HG02678 (cell line): ENCODE results near the gene MSI2.

Experiments used
- ATAC-seq: cut with Tn5 transposase; IDR thresholded peaks from one replicate; pipeline ENCODE4 v1.9.1; 2021; ENCODE audit warnings: mild to moderate bottlenecking, moderate library complexity; ENCODE audit not compliant: unreplicated experiment

MSI2 gene

GRCh38 chr17:57687642-57688041 is 431.3 kb downstream of the MSI2 start:
- no peak for ATAC-seq

- ATAC-seq: no peak
Measured at GRCh38 chr17:57689254-57689653, 432.9 kb downstream of the MSI2 start.

DNA sequence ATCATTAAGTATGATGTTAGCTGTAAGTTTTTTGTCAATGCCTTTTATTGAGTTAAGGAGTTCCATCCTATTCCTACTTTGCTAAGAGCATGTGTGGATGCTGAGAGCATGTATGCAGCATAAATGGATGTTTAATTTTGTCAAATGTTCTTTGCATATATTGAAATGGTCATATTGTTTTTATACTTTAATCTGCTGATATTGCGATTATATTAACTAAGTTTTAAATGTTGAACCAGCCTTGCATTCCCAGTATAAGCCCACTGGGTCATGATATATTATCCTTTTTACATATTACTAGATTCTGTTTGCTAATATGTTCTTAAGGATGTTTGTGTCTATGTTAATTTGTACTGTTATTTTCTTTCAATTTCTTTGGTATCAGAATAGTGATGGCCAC is 435.6 kb downstream of the MSI2 start:
- no peak for ATAC-seq

- no peak for ATAC-seq
Measured at GRCh38 chr17:57692770-57693169, 436.4 kb downstream of the MSI2 start.

- no peak for ATAC-seq
Measured at GRCh38 chr17:57694051-57694450, 437.7 kb downstream of the MSI2 start.

DNA sequence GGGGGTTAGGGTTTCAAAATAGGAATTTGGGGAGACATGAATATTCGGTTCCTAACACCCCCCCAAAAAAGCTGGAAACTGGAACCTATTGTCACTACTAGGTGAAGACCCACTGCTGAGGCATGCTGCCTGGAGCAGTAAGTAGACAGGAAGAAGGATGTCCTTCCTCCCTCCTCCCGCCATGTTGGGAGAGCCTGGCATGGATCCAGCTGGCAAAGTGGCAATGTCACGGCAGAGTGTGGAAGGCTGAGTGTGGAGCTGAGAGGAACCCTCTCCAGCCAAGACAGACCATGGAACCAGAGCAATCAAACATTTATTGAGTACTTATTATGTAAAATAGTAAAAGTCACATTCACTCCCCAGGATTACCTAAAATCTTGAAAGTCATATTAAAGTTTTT is 439.7 kb downstream of the MSI2 start:
- no peak for ATAC-seq

GRCh38 chr17:57697197-57697596 is 440.9 kb downstream of the MSI2 start:
- no peak for ATAC-seq

DNA sequence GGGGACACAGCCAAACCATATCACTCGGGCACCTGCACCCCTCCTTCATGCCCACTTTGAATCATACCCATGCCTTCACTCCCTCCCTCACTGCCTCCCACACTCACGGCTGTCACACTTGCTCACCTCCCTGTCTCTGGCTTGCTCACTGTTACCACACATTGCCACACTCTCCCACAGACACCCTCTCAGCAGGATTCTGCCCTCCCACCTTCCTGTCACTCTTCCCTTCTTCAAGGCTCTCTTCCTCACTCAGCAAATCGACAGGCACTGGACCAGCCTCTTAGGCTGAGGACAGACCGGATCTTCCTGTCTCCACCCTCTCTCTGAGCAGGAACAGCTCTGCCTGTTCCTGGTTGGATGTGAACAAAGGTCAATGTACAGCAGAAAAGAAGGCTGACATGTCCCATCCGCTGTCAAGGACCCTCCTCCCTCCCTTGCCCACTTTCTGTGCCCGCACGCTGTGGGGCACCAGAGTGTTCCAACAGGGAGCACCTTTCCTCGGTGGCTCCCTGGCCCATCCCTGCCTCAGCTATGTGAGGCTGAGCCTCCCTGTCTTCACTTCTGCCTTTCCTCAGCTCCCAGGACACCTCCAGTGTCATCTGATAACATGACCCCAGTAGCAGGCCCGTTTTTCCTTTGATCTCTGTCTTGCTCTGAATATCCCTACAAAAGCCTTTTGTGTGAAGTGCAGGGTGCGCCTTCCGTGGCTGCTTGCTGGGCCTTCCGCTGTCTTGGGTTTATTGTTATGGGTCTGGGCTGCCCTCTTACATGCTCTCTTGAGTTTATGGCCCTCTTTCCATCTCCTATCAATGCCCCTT is 441.8 kb downstream of the MSI2 start:
- ATAC-seq: no peak

DNA sequence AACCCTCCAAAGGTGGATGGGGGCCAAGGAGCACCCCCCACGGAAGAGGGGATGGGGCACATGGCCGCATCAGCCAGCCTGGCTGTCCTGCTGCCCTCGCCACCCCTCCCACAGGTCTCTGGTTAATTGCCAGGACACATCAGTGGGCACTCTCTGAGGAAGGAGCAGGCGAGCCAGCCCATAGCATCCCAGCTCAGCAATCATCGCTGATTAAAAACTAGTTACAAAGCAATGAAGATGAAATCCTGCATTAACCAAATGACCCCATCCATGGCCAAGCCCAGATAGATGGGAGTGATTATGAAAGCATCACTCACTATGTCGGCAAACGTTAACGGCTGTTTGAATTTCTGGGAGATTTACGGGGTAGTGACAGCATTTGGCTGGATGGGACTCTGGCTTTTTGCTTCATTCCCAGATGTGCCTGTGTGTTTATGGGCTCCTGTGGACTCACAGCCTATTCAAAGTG is 443.5 kb downstream of the MSI2 start:
- no peak for ATAC-seq

DNA sequence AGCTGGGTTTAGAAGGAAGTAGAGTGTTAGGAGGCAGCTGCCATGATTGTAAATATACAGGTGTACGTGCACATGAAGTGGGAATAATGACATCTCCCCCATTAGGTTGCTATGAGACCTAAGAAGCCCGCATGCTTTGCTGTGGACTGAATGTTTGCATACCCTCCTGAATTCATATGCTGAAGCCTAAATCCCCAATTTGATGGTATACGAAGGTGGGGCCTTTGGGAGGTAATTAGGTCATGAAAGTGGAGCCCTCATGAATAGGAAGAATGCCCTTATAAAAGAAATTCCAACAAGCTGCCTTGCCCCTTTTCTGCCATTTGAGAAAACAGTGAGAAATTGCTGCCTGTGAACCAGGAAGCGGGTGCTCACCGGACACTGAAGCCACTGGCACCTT is 444.8 kb downstream of the MSI2 start:
- ATAC-seq: no peak

- no peak for ATAC-seq
Measured at GRCh38 chr17:57703273-57703672, 446.9 kb downstream of the MSI2 start.

DNA sequence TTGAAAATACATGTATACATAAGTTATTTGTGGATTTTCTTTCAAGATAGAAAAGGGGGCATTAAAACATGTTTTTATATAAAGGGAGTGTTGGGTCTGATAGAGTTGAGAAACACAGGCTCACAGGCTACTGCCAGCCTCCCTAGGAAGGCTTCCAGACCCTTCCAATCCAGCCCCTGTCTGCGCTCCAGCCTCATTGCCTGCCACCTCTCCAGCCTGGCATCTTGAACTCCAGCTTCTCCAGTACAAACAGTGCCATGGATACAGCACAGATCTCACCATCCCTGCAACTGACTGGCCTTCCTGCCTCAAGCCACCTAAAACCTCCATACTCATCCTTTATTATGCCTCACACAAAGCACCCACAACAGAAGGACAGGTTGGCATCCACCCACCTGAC is 448.1 kb downstream of the MSI2 start:
- no peak for ATAC-seq

DNA sequence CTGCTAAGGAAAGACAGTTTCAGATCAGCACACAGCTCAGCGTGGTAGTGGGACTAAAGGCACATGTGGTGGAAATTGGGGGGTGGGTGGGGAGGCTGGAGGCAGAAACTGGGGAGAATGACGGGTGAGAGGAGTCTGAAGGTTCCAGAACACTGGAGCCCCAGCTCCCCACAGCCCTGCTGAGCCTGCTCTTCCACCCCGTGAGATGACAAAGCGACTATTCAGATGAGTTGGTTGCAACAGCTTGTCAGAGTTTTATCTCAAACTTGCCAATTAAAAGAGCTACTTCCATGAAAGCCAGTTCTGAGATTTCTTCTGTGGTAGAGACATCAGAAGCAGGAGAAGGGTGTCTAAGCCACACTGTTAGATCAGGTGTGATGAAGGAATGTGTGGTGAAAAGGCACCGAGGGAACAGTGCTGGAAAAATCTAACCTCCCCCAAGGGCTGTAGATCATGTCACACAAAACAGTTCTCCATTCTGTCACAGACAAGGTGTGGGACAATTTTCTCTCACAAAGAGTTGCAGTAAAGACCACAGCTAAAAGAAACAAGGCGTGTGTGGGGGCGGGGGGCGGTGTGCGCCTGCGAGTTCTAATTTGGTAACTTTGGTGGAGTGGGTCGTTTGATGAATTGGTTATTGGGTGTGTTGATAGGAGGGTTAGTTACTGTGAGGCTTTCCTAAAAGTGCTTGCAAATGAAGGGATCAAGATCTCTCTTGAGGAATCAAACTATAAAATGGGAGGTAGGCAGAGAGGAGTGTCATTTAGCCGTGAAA is 449.8 kb downstream of the MSI2 start:
- ATAC-seq: no peak

- no peak for ATAC-seq
Measured at GRCh38 chr17:57706761-57707160, 450.4 kb downstream of the MSI2 start.

DNA sequence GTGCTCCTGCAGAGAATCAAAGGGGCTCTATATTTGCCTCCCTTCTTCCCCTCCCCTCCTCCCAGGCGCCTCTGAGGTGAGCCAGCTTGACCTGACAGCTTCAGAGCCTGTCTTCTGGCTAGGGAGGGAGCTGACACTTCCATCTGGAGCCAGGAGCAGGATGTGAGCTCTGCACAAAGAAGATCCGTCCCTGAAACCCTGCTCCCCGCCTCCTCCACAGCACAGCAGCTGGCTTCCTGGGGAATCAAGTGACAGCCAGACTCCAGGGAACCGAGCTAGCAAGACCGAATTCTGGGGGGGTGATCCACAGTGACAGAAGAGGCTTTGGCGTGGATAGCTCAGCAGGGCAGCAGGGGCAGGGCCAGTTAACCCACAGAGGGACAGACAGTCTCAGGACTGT is 451.6 kb downstream of the MSI2 start:
- no peak for ATAC-seq

DNA sequence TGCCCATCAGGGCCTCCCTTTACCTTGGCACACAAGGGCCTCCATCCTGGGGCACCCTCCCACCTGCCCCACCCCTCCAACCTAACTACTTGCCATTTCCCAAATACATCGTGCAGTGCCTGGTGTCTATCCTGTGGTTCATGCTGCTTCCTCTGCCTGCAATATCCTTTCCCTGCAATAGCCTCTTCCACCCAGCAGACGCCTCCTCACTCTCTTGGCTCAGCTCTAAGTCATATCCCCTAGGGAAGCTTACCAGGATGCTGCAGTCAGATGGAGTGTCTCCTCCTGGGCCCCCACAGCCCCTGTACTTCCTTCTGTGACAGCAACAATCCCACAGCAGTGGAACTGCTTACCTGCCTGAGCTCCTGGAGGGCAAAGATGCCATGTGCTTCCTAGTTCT is 452.1 kb downstream of the MSI2 start:
- no peak for ATAC-seq

DNA sequence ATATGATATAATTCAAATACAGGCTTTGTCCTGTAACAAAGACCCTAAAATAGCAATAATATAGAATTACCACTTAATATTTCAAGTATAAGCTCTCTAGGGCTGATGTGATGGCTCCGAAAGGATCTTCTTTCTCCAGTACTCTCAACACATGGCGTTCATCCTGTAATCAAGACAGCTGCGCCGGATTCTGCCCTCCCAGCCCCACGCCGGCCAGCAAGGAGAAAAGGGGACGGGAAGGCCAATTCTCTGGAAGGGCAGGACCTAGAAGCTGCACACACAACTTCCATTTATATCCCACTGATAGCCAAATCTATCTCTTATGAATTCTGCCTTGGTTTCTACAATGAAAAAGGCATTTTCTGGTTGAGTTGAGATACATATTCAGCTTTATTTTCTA is 456.8 kb downstream of the MSI2 start:
- ATAC-seq: no peak

DNA sequence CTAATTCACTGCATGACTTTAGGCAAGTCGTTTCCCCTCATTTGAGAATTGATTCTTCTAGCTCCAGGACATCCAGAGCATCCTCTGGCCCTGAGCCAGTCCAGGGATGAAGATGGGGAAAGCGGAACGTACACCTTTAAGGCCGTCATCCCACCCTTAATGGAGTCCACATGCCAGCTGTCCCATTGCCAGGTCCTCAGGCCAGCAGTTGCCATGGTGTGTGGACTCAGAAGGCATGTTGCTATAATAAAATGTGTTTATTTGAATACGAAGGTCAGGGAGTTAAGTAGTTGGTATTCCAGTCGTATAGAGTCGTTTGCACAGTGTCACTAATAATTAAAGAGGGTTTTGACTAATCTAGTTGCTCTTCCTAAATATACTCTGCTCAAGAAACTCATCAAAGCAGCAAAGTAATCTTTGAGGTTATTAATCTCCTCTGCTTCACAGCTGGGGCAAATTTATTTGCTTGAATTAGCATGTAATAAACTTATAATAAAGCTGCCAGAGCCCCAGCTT is 458.4 kb downstream of the MSI2 start:
- ATAC-seq: no peak

DNA sequence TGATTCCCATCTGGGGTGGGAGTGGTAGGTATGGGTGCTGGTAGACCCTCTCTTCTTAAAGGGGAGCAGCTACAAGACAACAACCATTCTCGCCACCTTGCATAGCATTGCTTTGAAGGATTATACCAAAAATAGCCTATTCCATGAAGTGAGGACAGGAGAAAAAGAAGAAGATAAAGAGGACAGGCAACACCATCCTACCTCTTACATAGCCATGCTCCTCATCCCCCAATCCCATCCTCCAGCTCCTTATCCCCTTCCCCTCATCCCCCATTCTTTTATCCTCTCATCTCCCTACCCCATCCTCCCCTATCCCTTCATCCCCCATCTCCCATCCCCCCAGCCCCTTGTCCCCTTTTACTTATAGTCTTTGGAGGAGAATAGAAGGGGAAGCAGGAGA is 459.7 kb downstream of the MSI2 start:
- no peak for ATAC-seq

DNA sequence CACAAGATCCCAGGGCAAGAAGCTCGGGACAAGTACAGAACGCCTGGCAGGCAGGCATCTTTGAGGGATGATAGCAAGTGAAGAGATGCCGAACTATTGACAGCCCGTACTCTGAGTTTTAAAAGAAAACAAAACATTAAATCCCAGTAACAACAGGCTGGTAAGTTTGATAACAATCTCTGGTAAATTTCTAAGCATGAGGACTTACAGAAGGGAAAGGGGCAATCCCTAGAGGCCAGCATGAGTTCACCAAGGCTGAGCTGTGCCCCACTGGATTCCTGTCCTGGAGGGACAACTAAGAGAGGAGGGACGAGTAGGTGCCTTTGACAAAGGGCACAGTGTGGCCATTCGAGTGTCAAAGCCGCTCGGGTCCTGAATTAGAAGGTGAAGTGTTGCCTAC is 462.6 kb downstream of the MSI2 start:
- no peak for ATAC-seq

- ATAC-seq: no peak
Measured at GRCh38 chr17:57720386-57721035, 464.2 kb downstream of the MSI2 start.
